Right atrium auricular region (tissue), 2 donors: ENCODE measurements around the gene SLC25A48. TPM values are rescaled to one million over a fixed set of nuclear protein-coding genes. Genes with fewer than 3 reads are reported as not detected.

Source experiments
- DNase-seq: peaks from one replicate; pipeline ENCODE4 v3.0.0-alpha.2; 2019; ENCODE audit warnings: low spot score
- H3K27ac ChIP-seq, 2 donors: fragments of 200-600 bp; sonication (generic); 1 replicate in 1 of 2; 2 replicates in 1 of 2; pipeline ENCODE4 v1.5.1; 2016 to 2019
- H3K27me3 ChIP-seq, 2 donors: fragments of 200-600 bp; sonication (generic); one replicate each; pipeline versions ENCODE4 v1.5.1 to v1.6.0; 2017 to 2019
- H3K36me3 ChIP-seq: fragments of 200-600 bp; sonication (generic); one replicate; pipeline ENCODE4 v1.5.1; 2016
- H3K4me1 ChIP-seq, 2 donors: fragments of 200-600 bp; sonication (generic); one replicate each; pipeline versions ENCODE4 v1.5.1 to v1.6.0; 2017 to 2019
- H3K4me3 ChIP-seq, 2 donors: fragments of 200-600 bp; sonication (generic); 1 replicate in 1 of 2; 2 replicates in 1 of 2; pipeline ENCODE4 v1.5.1; 2017 to 2019; ENCODE audit warnings: mild to moderate bottlenecking in 1 of 2, moderate library complexity in 1 of 2
- H3K9me3 ChIP-seq, 2 donors: fragments of 200-600 bp; sonication (generic); one replicate each; pipeline ENCODE4 v1.5.1; 2019
- CTCF ChIP-seq, 2 donors: fragments of 200-600 bp; sonication (generic); IDR thresholded peaks; one replicate each; pipeline ENCODE4 v1.5.1; 2019; ENCODE audit warnings: antibody characterized with exemption in 2 of 2
- total RNA-seq, 2 donors: library from RNA; depleted of rRNA; stranded (reverse); fragments of >200 nt; gene quantifications; one replicate each; pipeline ENCODE4 v1.1.0, GENCODE V29; 2016

The SLC25A48 gene
- not detected for total RNA-seq

DNA sequence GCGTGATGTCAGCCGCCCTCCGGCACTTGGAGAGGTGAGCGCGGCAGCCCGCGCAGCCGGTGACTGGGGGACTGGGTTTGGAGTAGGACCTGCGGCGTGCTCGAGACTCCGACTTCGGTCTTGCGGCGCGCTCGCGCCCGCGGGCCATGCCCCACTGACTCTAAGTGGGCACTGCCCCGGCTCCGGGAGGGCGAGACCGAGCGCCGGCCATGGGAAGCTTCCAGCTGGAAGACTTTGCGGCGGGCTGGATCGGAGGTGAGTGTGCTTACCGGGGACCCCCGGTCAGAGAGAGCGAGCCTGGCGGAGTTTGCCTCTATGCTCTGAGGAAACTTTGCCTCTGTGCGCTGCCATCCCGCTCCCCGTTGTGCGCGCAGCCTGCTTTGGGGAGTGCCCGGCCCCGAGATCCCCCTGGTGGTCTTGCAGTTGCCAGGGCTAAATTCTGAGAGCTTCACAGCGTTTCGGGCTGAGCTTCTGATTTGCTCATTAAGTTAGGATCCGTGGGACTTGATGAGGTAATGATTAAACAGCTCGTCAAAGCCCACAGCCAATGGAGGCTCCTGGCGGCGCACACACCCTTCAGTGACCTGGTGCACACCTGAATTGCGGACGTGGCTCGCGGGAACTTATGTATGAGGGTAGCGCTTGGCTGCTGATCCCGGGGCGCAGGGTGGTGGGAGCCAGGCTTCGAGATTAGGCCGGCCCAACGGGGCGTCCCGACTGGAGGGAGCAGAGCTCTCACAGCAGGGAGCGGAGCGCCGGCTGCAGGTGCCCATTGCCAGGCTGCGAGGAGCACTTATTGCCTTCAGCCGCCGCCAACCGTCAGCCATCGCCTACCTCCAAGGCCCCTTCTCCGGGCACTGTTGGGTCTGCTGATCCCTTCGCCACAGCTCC, at the start of gene SLC25A48:
Gene SLC25A48 (plus strand): TSS at position 25 of the 891 bp plus-strand sequence. CDS start 185 bp downstream, at position 210.
- Histone ChIP-seq H3K9me3 (no peaks in the 10 kb centered on the region), H3K36me3 (no peaks in the 10 kb centered on the region), H3K27me3 (no peaks in the 10 kb centered on the region), H3K4me3 (peak within 1 kb of the TSS; percentile 28 to 48), H3K27ac (no peak within 1 kb of the TSS), H3K4me1 (peaks cover 0 to 13% of the 10 kb centered on the region in 2 donors)
- no peak for DNase-seq
- TF ChIP-seq CTCF (IDR thresholded peaks at IDR 0.05) = peak; percentile 12 to 61

- DNase-seq = no peak
- no peaks in the 10 kb centered on the region for H3K27me3 ChIP-seq
- H3K36me3 ChIP-seq = no peaks in the 10 kb centered on the region
- no peak for TF ChIP-seq CTCF (IDR thresholded peaks at IDR 0.05)
- H3K4me1 ChIP-seq = no peaks in the 10 kb centered on the region
- H3K9me3 ChIP-seq = no peaks in the 10 kb centered on the region
- no peak overlapping the region for H3K4me3 ChIP-seq
- no peak overlapping the region for H3K27ac ChIP-seq
These were observed 33.8 kb upstream of the SLC25A48 start for GRCh38 chr5:135800656-135801055.

DNA sequence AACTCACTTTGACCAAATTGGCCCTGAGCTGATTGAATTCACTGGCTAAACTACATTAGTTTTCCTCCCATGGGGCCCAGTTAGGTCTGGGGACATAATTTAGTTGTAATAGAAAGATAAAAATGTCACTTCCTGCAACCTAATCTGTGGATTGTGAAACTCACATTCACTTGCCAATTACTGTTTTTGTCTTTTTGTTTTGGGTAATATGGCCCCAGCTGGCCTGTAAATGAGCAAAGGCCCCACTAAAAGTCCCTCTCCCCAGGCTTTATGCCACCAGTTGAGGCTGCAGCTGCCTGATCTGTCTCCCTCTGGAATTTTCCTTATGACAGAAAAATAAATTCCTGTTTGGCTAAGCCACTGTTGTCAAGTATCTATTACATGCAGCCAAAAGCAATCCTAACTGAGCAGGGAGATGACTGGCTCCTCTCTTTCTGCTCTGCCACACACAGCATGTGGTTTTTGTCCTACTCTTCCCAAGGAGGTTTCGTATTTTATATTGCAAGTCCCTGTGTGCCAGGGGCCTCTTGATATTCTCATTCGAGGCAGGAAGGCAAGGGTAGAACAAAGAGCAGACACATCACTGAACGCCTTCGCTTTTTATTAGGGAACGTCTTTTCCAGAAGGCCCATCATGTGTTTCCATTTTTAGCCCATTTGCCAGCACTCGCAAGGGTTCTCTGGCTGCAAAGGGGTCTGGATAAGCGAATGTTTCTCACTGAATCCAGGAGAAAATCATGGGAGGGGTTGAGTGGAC, 24.1 kb upstream of the SLC25A48 start:
- TF ChIP-seq CTCF (IDR thresholded peaks at IDR 0.05) = no peak
- Histone ChIP-seq H3K4me3 (no peak overlapping the region), H3K9me3 (no peaks in the 10 kb centered on the region), H3K4me1 (peaks cover 0 to 19% of the 10 kb centered on the region in 2 donors), H3K27ac (no peak overlapping the region), H3K27me3 (no peaks in the 10 kb centered on the region), H3K36me3 (no peaks in the 10 kb centered on the region)
- no peak for DNase-seq

GRCh38 chr5:135811007-135811406, 23.5 kb upstream of the SLC25A48 start:
- H3K36me3 ChIP-seq = no peaks in the 10 kb centered on the region
- H3K9me3 ChIP-seq = no peaks in the 10 kb centered on the region
- no peak for TF ChIP-seq CTCF (IDR thresholded peaks at IDR 0.05)
- no peaks in the 10 kb centered on the region for H3K27me3 ChIP-seq
- no peak overlapping the region for H3K27ac ChIP-seq
- DNase-seq = no peak
- peaks cover 0 to 19% of the 10 kb centered on the region in 2 donors for H3K4me1 ChIP-seq
- no peak overlapping the region for H3K4me3 ChIP-seq

GRCh38 chr5:135813758-135814157, 20.7 kb upstream of the SLC25A48 start:
- TF ChIP-seq CTCF (IDR thresholded peaks at IDR 0.05) = no peak
- DNase-seq = no peak
- Histone ChIP-seq H3K27ac (peak overlapping the region; percentile 32 to 41), H3K27me3 (no peaks in the 10 kb centered on the region), H3K4me3 (no peak overlapping the region), H3K4me1 (peaks cover 0 to 19% of the 10 kb centered on the region in 2 donors), H3K9me3 (no peaks in the 10 kb centered on the region), H3K36me3 (no peaks in the 10 kb centered on the region)
